HG03442 (cell line): ENCODE results near the gene TSKU.
"Not testable (repeated sequence)": the region's sequence is repeated elsewhere in the genome, so short reads cannot be mapped to it uniquely, and the experiment has no call there.

Experiments
- ATAC-seq: cut with Tn5 transposase; IDR thresholded peaks from one replicate; pipeline ENCODE4 v1.9.1; 2021; ENCODE audit warnings: mild to moderate bottlenecking, moderate library complexity; ENCODE audit not compliant: unreplicated experiment

Gene TSKU, protein sequence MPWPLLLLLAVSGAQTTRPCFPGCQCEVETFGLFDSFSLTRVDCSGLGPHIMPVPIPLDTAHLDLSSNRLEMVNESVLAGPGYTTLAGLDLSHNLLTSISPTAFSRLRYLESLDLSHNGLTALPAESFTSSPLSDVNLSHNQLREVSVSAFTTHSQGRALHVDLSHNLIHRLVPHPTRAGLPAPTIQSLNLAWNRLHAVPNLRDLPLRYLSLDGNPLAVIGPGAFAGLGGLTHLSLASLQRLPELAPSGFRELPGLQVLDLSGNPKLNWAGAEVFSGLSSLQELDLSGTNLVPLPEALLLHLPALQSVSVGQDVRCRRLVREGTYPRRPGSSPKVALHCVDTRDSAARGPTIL

DNA sequence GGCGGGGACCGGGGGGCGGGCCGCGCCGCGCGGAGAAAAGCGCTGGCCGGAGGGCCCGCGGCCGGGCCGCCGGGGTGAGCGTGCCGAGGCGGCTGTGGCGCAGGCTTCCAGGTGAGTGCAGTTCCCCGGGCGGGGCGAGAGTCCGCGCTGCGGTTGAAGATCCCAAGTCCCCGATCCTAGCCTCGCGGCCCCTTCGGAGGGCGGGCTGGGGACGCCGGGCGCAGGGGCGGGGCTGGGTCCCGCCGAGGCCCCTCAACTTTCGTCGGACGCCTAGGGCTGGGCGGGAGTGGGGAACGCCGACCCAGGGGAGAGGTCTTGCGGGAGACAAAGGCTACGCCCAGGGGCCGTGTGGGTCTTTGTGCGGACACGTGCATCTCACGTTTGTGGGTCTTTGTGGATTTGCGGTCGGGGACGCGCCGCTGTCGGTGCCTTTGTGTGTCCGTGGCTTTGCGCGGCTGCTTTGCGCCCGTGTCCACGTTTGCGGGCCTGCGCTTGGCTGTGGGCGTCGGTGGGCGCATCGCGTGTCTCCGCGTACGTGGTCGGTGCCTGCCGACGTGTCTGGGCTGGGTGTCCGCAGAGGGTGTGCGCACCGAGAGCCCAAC, at the start of gene TSKU:
Gene TSKU (plus strand): TSS at position 63 of the 602 bp plus-strand sequence. CDS start 12,261 bp downstream, outside the sequence.
- ATAC-seq, result no peak

DNA sequence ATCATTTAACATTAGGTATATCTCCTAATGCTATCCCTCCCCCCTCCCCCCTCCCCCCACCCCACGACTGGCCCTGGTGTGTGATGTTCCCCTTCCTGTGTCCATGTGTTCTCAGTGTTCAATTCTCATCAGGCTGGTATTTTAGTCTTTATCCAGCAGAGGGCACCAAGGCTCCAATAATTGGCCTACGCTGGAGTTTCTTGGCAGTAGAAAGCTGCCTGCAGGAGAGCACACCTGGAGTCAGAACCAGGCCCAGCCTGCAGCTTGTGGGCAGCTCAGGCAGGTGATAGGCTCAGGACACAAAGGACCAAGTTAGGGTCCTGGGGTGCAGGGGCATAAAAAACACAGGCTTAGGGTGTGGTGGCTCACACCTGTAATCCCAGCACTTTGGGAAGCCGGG, 49.2 kb upstream of the TSKU start:
- ATAC-seq, result not testable (repeated sequence)

DNA sequence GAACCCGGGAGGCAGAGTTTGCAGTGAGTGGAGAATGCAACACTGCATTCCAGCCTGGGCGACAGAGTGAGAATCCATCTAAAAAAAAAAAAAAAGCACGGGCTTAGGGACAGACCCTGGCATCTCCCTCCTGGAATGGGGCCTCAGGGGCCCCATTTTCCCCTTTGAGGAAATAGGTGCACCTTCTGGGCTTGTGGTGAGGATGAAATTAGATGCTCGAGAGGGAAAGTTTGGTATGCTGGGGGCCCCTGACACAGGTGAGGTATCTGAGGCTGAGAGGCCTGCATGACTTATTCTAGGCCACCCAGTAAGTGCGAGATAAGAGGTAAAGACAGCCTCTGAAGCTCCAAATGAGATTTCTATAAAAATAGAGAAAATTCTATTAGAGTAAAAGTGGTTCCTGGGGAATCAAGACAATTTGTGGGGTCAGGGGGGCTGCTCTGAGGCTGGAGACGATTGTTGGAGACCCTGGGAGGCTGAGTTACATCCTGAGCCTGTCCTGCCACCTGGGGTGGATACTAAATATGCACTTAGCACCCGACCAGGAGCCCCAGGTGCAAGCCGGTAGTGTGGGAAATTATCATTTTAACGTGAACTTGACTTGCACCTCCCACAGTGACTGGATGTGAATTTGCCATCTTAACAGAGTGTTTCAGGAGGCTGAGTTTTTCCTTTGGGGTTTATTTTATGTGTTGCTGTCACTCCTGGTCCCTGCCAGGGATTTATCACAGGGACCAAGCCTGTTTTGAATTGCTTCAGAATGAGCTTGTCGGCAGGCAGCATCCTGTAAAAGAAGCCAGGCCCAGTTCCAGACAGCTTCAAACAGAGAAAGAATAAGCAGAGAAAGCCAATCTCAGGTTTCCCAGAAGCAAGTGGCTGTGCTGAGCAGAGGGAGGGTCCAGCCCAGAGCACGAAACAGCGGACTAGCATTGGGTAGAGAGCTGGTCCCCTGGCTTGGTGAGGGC, 48.4 kb upstream of the TSKU start:
- ATAC-seq, result no peak

DNA sequence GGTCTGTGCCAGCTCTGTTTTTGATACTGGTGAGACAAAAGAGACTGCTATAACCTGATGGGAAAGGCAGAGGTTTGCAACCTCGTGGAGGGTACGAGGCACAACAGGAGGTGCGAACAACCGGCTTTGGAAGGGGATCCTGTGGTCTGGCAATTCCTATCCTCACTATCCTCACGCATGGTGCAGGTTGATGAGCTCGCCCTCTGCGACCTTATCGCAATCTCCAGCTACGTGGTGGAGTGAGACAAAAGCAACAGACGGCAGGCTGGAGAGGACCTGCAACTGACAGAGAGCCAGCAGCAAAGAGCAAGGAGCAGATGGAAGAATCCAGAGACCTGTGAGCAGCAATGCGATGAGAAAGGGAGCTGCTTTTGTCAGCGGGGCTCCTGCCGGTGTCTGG, 47.3 kb upstream of the TSKU start:
- ATAC-seq, result no peak

DNA sequence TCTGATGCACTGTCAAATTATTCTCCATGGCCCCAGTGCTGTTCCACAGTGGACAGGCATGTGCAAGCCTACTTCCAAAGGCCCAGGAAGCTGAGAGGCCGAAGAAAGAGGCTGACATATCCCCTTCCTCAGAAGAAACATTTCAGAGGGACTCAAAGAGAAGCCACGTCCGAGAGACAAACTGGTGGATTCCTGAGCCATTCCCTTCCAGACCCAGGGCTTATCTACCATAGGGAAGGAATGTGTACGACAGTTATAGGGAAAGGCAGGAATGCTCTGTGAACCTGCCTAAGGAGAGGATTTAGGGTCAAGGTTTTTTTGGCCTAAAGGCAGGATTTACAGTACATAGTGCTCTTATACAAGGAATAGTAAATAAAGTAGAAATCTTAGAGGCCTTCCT, 46.9 kb upstream of the TSKU start:
- ATAC-seq, result no peak

DNA sequence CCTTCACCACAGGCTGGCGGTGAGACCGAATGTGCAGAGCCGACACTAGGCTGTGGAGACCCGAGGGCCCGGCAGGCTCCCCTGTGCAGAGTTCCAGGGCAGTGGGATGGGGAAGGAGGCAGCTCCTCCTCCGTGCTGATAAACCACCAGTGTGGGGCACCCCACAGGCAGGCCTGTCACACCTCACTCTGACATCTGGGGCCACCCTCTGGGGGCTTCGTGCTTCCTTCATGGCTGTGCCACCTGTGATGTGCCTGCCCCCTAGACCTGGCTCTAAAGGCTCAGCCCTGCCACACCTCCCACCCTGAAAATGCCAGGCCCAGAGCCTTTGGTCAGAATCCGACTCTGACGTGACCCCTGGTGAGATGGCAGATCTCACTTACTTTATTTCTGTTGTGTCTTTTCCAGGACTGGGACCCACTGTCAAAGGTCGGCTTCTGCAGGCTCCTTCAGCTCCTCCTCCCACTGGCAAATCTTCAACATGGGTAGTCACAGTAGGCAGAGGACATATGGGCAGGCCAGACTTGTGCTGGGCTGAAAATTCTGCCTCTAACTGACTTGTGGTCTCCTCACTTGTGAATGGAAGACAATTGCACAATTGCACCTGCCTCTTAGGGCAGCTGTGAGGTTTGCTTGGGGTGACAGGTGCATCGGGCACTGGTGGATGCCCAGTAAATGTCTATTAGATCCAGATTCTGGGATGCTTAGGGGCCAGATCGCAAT, 46.2 kb upstream of the TSKU start:
- no peak for ATAC-seq

DNA sequence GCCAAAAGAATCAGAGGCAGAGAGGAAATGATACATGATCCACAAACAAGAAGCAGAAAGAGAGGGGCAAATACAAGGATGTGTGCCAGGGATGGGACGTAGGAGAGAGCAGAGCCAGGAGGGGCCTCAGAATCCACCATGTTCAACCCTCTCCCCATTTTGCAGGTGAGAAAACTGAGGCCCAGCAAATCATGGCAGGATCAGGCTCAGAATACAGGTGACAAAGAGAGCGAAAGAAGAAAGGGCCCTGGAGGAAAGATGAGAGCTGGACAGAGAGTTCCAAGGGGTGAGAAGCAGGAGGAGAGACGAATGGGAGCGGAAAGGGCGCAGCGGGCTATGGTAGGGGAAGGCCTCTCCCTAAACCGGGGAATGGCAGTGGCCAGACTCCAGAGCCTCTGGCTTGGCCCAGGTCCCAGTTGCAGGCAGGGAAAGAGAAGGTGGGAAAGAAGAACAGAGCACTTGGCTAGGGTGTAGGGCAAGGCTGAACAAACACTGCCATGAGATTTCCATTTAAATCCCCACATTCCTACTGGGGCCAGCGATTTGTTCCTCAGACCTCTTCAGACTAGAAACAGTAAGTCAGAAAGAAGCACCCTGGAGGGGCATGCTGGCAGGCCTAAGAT, 44.4 kb upstream of the TSKU start:
- ATAC-seq, result no peak

DNA sequence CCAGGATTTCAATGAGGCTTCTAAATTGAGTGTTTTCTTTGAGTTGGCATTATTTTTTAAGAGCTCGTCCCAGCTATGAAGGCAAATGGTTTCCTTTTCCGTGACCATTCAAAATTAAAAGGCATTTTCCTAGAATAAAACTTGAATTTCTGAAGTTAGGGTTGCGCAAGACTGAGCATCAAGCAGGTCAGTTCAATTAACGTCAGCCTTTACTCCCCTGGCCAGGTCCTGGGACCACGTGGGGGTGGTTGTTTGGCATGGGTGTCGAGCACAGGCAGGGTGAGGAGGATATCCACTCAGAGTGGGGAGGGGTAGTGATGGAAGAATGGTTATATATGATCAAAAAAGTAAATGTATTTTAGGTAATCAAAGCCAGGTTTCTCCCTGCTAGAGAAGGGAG, 43.4 kb upstream of the TSKU start:
- ATAC-seq, result no peak

DNA sequence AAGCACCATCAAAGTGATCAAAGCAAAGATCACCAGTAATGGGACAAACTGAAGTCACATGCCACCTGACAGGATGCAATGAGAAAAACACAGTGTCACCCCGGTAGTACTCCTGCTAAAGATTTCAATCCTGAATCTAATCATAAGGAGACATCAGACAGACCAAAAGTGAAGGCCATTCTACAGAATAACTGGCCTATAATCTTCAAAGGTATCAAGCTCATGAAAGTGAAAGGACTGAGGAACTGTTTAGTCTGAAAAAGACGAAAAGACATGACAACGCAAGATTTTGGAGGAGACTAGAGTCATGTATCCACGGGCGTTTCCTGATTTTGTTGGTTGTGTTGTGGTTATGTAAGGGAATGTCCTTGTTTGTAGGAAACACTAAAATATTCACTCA, 42.4 kb upstream of the TSKU start:
- ATAC-seq, result no peak

DNA sequence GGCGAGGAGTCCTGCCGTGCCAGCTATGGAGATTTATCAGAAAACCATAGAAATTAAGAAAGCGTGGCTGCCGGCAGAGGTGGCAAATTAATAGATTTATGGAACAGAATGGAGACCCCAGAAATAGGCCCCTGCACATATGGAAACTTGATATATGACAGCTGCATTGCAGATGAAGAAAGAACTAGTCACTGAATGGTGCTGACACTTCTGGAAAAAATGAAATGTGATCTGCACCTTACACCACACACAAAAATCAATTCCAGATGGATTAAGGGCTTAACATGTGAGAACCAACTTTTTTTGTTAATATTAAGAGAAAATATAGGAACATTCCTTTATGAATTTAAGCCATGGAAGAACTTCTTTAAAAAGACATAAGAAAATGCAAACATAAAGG, 40.3 kb upstream of the TSKU start:
- no peak for ATAC-seq

DNA sequence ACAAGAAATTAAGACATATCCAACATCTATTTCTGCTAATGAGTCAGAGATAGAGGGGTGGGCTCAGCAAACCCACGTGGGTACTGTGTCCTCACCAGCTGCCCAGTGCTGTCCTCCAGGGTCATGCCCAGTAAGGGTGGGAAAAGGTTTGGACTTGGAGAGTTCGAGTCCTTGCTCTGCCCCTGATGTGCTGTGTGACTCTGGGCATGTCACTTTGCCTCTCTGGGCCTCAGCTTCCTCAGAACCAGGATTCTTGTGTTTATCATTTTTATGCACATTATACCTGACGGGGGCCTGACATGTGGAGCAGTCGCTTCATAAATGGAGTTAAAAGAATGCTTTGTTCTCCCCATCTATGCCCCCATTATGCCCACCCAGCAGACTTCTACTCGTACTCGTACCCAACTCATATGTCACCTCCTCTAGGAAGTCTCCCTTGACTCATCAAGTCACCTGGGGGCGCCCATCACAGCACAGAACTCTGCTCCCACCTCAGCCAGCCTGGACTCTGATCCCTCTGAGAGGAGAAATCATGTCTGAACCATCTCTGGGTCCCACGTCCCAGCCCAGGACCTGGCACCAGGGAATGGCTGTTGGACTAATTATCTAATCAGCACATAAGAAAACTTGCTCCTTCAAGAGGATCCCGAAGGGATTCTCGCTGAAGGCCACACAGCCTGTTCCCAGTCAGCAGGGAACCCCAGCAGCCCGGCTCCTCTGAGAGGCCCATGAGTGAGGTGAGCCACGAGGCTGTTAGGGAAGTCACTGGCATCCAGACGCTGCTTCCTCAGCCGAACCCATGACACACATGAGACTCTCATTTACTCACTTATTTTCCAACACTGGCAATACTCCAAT, 38.7 kb upstream of the TSKU start:
- no peak for ATAC-seq

DNA sequence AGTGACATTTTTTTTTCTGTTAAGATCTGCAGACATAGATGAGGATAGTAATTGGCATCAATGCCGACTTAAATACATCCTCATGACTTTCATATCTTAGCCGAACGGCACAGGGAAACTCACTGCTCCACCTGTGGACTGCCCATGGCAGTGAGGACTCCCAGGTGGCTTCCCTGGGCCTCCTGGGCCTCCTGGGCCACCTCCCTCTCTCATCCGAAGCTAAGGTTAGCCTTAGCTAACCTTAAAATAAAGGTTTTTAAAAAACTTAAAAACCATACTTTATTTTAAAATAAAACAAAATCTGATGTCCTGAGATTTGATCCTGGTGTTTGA, 38.1 kb upstream of the TSKU start:
- ATAC-seq, result no peak

DNA sequence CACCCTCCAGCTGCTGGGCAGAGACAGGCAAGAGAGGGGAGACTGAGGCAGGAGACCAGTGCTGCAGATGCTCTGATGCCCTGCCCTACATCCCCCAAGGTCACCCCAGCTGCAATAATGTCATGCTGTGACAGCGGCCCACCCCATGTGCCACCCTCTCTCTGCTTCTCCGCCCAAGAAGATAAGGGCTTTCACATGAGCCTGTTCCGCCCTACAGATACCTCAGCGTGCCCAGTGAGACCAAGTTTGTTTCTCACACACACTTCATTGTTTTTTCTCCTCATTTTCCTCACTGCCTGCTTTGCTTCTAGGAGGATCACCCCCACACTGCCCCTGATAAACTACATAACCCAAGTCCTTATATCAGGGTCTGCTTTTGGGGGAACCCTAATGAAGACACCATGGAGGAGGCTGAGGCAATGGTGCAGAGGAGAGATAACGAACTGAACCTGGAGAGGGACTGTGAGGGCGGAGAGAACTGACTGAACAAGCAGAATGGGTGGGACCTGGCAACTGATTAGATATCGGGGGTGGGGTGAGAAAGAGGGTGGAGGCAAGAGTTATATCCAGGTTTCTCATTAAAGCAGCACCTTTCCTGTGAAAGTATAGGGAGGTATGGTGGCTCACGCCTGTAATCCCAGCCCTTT, 37.5 kb upstream of the TSKU start:
- no peak for ATAC-seq

DNA sequence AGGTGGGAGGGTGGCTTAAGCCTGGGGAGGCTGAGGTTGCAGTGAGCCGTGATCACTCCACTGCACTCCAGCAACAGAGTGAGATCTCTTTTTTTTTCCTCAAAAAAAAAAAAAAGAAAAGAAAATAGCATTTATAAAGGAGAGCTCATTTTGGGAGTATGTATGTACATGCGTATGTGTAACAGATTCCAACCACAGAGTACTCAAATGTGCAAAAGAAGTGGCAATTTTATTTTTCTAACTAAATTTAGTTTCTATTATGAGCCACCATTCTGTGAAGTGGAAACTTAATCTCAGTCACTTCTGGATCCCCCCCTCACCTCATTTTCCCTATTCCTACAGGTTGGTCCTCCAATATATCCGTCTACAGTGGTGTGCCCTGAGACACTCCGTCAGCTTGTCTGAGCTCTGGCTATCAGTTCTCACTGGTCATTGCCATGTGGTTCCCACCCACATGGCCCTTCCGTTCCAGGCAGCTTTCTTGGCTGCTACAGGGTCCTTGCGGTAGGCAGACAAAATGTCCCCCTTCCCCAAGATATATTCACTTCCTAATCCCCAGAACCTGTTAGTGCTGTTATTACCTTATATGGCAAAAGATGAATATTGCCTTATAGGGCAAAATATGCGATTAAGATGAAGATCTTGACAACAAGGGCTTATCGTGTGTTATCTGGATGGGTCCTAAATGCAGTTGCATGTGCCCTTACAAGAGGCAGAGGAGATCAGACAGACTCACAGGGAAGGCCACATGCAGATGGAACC, 35.8 kb upstream of the TSKU start:
- ATAC-seq, result no peak

DNA sequence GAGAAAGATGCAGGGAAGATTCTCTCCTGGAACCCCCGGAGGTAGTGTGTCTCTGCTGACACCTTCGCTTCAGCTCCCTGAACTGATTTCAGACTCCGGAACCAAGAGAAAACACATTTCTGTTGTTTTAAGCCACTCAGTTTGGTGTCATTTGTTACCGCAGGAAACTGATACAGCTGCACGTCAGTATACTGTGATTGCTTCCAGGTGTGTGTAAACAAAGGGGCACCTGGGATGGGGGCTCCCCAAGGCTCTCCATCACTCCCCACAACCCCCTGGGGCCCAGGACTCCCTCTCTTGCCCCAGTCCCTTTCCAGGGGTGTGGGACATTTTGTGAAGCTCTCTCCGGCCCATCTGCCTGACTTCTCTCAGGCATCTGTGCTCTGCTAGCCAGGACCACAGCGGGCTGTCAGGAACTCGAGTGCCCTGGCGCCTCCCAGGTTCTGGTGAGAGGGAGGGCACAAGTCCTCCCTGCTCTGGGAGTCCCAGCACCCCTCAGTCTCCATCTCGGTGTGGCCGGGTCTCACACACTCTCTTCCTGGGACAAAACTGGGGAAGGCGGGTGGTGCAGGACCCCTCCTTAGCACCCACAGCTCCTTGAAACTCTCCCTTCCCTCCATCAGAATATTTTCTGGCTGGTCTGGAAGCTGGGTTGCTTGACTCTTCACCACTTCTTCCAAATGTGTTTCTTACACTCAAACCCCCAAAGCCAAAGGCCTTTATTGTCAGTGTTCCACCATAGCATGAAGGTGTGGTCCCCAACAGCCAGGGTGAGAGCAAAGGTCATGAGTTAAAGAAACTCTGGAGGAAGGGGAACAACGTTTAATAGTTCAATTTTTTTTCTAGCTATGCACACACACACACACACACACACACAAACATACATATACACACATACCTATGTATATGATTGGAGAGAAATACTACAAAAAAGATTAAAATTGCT, 35.0 kb upstream of the TSKU start:
- ATAC-seq, result no peak

DNA sequence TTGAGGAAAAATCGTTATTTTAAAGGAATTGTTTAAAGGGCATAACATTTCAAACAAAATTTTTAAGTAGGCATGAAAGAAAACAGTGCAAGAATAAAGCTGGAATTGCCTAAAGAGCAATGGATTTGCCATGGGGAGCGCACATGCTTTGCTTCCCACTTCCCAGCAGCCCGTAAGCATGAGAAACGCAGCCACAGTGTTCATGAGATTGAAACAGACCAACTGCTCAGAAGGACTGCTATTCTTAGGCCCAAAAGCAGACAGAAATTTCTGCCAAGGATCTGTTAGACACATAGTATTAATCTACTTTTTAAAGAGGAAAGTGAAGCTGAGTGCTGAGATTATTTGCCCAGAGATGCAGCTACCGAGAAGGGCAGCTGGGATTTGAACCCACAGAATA, 34.2 kb upstream of the TSKU start:
- no peak for ATAC-seq

DNA sequence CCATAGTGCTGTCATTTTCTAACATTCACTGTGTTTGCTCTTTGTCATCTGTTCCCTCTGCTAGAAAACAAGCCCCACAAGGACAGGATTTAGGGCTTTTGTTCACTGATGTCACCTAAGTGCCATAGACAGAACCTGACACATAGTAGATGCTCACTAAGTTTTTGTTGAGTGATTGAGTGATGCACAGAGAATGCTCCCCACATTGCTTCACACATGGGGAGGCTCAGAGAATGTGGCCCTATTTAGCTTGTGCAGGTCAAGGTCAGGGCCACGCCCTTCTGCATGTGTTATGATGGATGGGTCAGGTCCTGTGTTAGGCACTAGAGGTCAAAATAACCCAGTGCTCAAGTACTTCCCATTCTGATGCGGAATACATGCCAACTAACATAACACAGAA, 33.1 kb upstream of the TSKU start:
- no peak for ATAC-seq
